Heart left ventricle (tissue), 13 donors: ENCODE results near the gene PSMB8.

Source experiments
- CTCF ChIP-seq, 12 donors: fragments of 200-600 bp; sonication (generic) in 4 of 12; IDR thresholded peaks; one replicate each; pipeline versions ENCODE4 v1.5.0 to v1.8.0; 2018 to 2022; ENCODE audit warnings: antibody characterized with exemption in 12 of 12, mild to moderate bottlenecking in 5 of 12
- POLR2A ChIP-seq, 2 donors: fragments of 450-650 bp; IDR thresholded peaks; one replicate each; pipeline ENCODE4 v1.6.1; 2017; ENCODE audit warnings: antibody characterized with exemption in 2 of 2, mild to moderate bottlenecking in 2 of 2, moderate library complexity in 2 of 2
- donor health status: ischemic (EF 13 %, LVEDD 7.1; RV severe dilation, severe dysfunction).
- donor health status: DM: no; HTN: yes; CAD: no.
- donor health status: DM: no; HTN: no; CAD: no.
- donor health status: ischemic (EF 25% LVEDD 6.9; RV normal size, moderate dysfunction).
- donor health status: ischemic (EF 25% LVEDD 5.7; RV mildly dilated, moderate dysfunction).
- donor health status: ischemic (EF 35%, LVEDD 5.7; RV mildly dilated, moderate dysfunction).
- donor health status: nonischemic (EF 11% LVEDD 7.7; RV severe dilation, severe dysfunction).
- donor health status: DM: yes; HTN: yes; CAD: no.
- donor health status: PGD.
- donor health status: ischemic (EF 29% LVEDD 5.4; RV normal size, mild dysfunction).
- donor health status: nonischemic (EF 23%, LVEDD 6.1; RV moderate dilation, normal function).

GRCh38 chr6:32847004-32847403, 3.2 kb upstream of the PSMB8 start:
- TF ChIP-seq CTCF (IDR thresholded peaks at IDR 0.05) (no peak), POLR2A (IDR thresholded peaks at IDR 0.05) (no peak)
